Pancreas (tissue), 10 donors: Measurements from ENCODE around the gene CHST13. TPM values are rescaled to one million over a fixed set of nuclear protein-coding genes. Genes with fewer than 3 reads are reported as not detected.

Experiments
- ATAC-seq, 4 donors: fragments of 200-7000 bp; cut with Tn5 transposase; one replicate each; pipeline versions ENCODE4 v1.8.0 to v1.9.1; 2020; ENCODE audit warnings: mild to moderate bottlenecking in 4 of 4, moderate library complexity in 4 of 4
- DNase-seq, 6 donors: peaks; one replicate each; pipeline ENCODE4 v3.0.0-alpha.2; 2020
- FAIRE-seq: peaks from 2 replicates; lab custom pipeline; 2012; peaks lifted over from hg19 to GRCh38; lab: Jason Lieb, UNC
- H3K27ac ChIP-seq, 4 donors: fragments of 200-600 bp; sonication (generic); 1 replicate in 3 of 4; 2 replicates in 1 of 4; pipeline versions ENCODE4 v1.5.0 to v1.8.0; 2020
- H3K27me3 ChIP-seq, 4 donors: fragments of 200-600 bp; one replicate each; pipeline ENCODE4 v1.8.0; 2021
- H3K36me3 ChIP-seq, 3 donors: fragments of 200-600 bp; sonication (generic) in 1 of 3; one replicate each; pipeline versions ENCODE4 v1.5.0 to v1.8.0; 2020 to 2021
- H3K4me1 ChIP-seq, 3 donors: fragments of 200-600 bp; one replicate each; pipeline ENCODE4 v1.8.0; 2021
- H3K4me3 ChIP-seq, 4 donors: fragments of 200-600 bp; sonication (generic) in 2 of 4; one replicate each; pipeline versions ENCODE4 v1.5.0 to v1.8.0; 2020 to 2021
- H3K9me3 ChIP-seq, 4 donors: fragments of 200-600 bp; one replicate each; pipeline ENCODE4 v1.8.0; 2021
- WGBS, 2 donors: extraction: QIAGEN DNeasy Blood & Tissue Kit; methylation state at CpG; one replicate each; pipeline ENCODE4 v1.1.7; 2013; 5-methylcytosine and 5-hydroxymethylcytosine counted together
- intact Hi-C, 3 donors: fragments of 100-400 bp; cut with DNase I; formaldehyde crosslinking; loops; one replicate each; pipeline versions ENCODE4 v1.11.1 to v1.14.2; 2022
- polyA plus RNA-seq, 2 donors: library from polyadenylated mRNA; stranded (reverse); fragments of 200-250 nt; gene quantifications; one replicate each; pipeline ENCODE4 v1.2.3, GENCODE V29; 2013
- total RNA-seq, 6 donors: library from RNA; stranded (reverse); fragmentation: NEBNext Ultra II Directional in 4 of 6; extraction: Animal tissue kit (Norgen Biotek cat#: 25700) in 4 of 6; gene quantifications; one replicate each; pipeline versions ENCODE4 v1.2.1 to v1.2.4, GENCODE V29; 2021 to 2023
- TF ChIP-seq, protein P1 (sequence below), 4 donors: fragments of 200-600 bp; sonication (generic) in 3 of 4; IDR thresholded peaks; one replicate each; pipeline versions ENCODE4 v1.5.0 to v1.8.0; 2021; ENCODE audit warnings: antibody characterized with exemption in 4 of 4
- donor health status: healthy with polysubstance abuse.
- donor health status: DM: no; HTN: no; CAD: no; lungs with moderate emphysema.
- donor health status: DM: no; HTN: no; CAD: no.
- donor health status: control.
- donor health status: control.
- donor health status: Bipolar disorder and iron deficiency.
- donor health status: DM: yes; HTN: yes; CAD: no.
- donor health status: DM: no; HTN: no; CAD: no.
- donor health status: DM: no; HTN: no; CAD: no.
- donor health status: DM: yes; HTN: yes; CAD: no.

Gene CHST13
- total and polyA plus RNA-seq, 8 donors: 0.08 to 0.28 (median 0.19) TPM; not detected in 2

- no peaks in the 10 kb centered on the region for H3K9me3 ChIP-seq
- no peaks in the 10 kb centered on the region for H3K27me3 ChIP-seq
- DNase-seq: no peak
- FAIRE-seq: no peak
- no peaks in the 10 kb centered on the region for H3K36me3 ChIP-seq
- intact Hi-C loops: no loop called here
- no peak for ATAC-seq
- H3K4me1 ChIP-seq: no peaks in the 10 kb centered on the region
- H3K4me3 ChIP-seq: no peak overlapping the region
- no peak overlapping the region for H3K27ac ChIP-seq
- TF ChIP-seq, protein P1, sequence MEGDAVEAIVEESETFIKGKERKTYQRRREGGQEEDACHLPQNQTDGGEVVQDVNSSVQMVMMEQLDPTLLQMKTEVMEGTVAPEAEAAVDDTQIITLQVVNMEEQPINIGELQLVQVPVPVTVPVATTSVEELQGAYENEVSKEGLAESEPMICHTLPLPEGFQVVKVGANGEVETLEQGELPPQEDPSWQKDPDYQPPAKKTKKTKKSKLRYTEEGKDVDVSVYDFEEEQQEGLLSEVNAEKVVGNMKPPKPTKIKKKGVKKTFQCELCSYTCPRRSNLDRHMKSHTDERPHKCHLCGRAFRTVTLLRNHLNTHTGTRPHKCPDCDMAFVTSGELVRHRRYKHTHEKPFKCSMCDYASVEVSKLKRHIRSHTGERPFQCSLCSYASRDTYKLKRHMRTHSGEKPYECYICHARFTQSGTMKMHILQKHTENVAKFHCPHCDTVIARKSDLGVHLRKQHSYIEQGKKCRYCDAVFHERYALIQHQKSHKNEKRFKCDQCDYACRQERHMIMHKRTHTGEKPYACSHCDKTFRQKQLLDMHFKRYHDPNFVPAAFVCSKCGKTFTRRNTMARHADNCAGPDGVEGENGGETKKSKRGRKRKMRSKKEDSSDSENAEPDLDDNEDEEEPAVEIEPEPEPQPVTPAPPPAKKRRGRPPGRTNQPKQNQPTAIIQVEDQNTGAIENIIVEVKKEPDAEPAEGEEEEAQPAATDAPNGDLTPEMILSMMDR (IDR thresholded peaks at IDR 0.05): no peak
- 82 to 87% methylated on average over 9 of the region's 9 CpGs for WGBS, 2 donors
These were observed 45.5 kb downstream of the CHST13 start for GRCh38 chr3:126569390-126569975.

- no peaks in the 10 kb centered on the region for H3K27me3 ChIP-seq
- TF ChIP-seq, protein P1 (IDR thresholded peaks at IDR 0.05): no peak
- intact Hi-C loops: no loop called here
- FAIRE-seq: no peak
- no peak for ATAC-seq
- no peaks in the 10 kb centered on the region for H3K36me3 ChIP-seq
- no peaks in the 10 kb centered on the region for H3K4me1 ChIP-seq
- H3K4me3 ChIP-seq: no peak overlapping the region
- DNase-seq: no peak
- 75 to 78% methylated on average over 6 of the region's 6 CpGs for WGBS, 2 donors
- no peak overlapping the region for H3K27ac ChIP-seq
- no peaks in the 10 kb centered on the region for H3K9me3 ChIP-seq
These were observed 46.2 kb downstream of the CHST13 start for GRCh38 chr3:126570103-126570541.

GRCh38 chr3:126571078-126571477 lies 47.1 kb downstream of the CHST13 start:
- H3K36me3 ChIP-seq: no peaks in the 10 kb centered on the region
- H3K4me1 ChIP-seq: no peaks in the 10 kb centered on the region
- H3K27me3 ChIP-seq: no peaks in the 10 kb centered on the region
- TF ChIP-seq, protein P1 (IDR thresholded peaks at IDR 0.05): no peak
- no peak overlapping the region for H3K27ac ChIP-seq
- no peaks in the 10 kb centered on the region for H3K9me3 ChIP-seq
- ATAC-seq (no peak), FAIRE-seq (no peak), DNase-seq (no peak)
- WGBS, 2 donors: 85 to 87% methylated on average over 7 of the region's 7 CpGs
- intact Hi-C loops: no loop called here
- no peak overlapping the region for H3K4me3 ChIP-seq

- FAIRE-seq (no peak), ATAC-seq (no peak), DNase-seq (no peak)
- TF ChIP-seq, protein P1 (IDR thresholded peaks at IDR 0.05): no peak
- Histone ChIP-seq H3K27ac (no peak overlapping the region), H3K4me3 (no peak overlapping the region), H3K27me3 (no peaks in the 10 kb centered on the region), H3K9me3 (no peaks in the 10 kb centered on the region), H3K4me1 (no peaks in the 10 kb centered on the region), H3K36me3 (no peaks in the 10 kb centered on the region)
- 84 to 89% methylated on average over 15 of the region's 15 CpGs for WGBS, 2 donors
- intact Hi-C loops: no loop called here
These were observed 49.6 kb downstream of the CHST13 start for GRCh38 chr3:126573492-126574117.

DNA sequence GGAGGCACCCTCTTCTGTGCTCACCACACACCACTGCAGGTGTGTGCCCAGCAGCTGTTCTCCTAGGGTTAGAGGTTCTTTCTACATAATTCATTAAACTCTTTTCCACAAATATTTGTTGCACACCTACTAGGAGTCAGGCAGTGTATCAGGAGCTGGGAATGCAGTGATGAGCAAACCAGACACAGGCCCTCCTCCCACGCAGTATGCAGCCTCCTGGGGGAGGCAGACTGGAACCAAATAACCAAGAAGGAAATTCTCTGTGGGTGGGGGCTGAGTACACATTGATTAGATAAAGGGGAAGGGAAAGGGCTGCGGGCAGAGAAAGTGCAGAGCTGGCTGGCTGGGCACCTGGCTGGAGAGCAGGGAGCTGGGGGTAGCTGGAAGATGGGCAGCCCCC lies 53.3 kb downstream of the CHST13 start:
- TF ChIP-seq, protein P1 (IDR thresholded peaks at IDR 0.05): no peak
- Histone ChIP-seq H3K27me3 (no peaks in the 10 kb centered on the region), H3K27ac (no peak overlapping the region), H3K36me3 (no peaks in the 10 kb centered on the region), H3K4me1 (no peaks in the 10 kb centered on the region), H3K4me3 (no peak overlapping the region), H3K9me3 (no peaks in the 10 kb centered on the region)
- FAIRE-seq (no peak), DNase-seq (no peak), ATAC-seq (no peak)
- intact Hi-C loops: no loop called here
- 75 to 80% methylated on average over 2 of the region's 2 CpGs for WGBS, 2 donors
